GM12878 (cell line): ENCODE results near the gene NAA25. TPM values are rescaled to one million over a fixed set of nuclear protein-coding genes. Genes with fewer than 3 reads are reported as not detected.

Experiments
- ATAC-seq: fragments of 200-7000 bp; cut with Tn5 transposase; 3 replicates; pipeline ENCODE4 v1.9.1; 2020; ENCODE audit warnings: mild to moderate bottlenecking, moderate library complexity
- BruUV-seq: library from RNA; stranded (reverse); fragments of 400-500 nt; replicated peaks from 2 replicates; lab custom pipeline; 2021; lab: Mats Ljungman, UMichigan
- CTCF ChIA-PET: fragments of 300-600 bp; sonication (Branson Sonifier 250); formaldehyde crosslinking; extraction: SDS; loops from one replicate; lab custom pipeline; 2021; ENCODE audit warnings: inconsistent platforms; lab: Yijun Ruan, JAX
- POLR2A ChIA-PET: fragments of 350-600 bp; formaldehyde crosslinking; extraction: SDS; loops from one replicate; lab custom pipeline; 2021; ENCODE audit warnings: inconsistent platforms; lab: Charles Lee
- RAD21 ChIA-PET: fragments of 300-600 bp; sonication (Branson Sonifier 250); formaldehyde crosslinking; loops from one replicate; lab custom pipeline; 2023; ENCODE audit warnings: antibody characterized with exemption; ENCODE audit not compliant: unreplicated experiment; lab: Charles Lee
- SMC1A ChIA-PET: fragments of 300-600 bp; sonication (Branson Sonifier 250); formaldehyde crosslinking; loops from one replicate; lab custom pipeline; 2023; ENCODE audit not compliant: unreplicated experiment, uncharacterized antibody; lab: Charles Lee
- DNase-seq: peaks from one replicate; pipeline ENCODE4 v3.0.0-alpha.2; 2011; ENCODE audit warnings: low read depth, low spot score
- FAIRE-seq: peaks from 3 replicates; lab custom pipeline; 2011; peaks lifted over from hg19 to GRCh38; lab: Jason Lieb, UNC
- H2AFZ ChIP-seq: 2 replicates; pipeline ENCODE4 v1.6.0; 2011; ENCODE audit warnings: low read depth, low read length, control low read depth; ENCODE audit not compliant: control insufficient read depth
- H3K27ac ChIP-seq: 2 replicates; pipeline ENCODE4 v1.5.1; 2011; ENCODE audit warnings: control low read depth; ENCODE audit not compliant: control insufficient read depth, insufficient read depth
- H3K27me3 ChIP-seq, 2 experiments: replicated peaks in 1 of 2; 2 replicates each; pipeline versions ENCODE4 v1.6.0 to v1.6.1; 2011; ENCODE audit warnings: low read length in 1 of 2; ENCODE audit not compliant: control insufficient read depth in 2 of 2, insufficient read depth in 2 of 2
- H3K36me3 ChIP-seq, 2 experiments: 2 replicates each; pipeline ENCODE4 v1.5.1; 2011; ENCODE audit warnings: low read length in 1 of 2; ENCODE audit not compliant: control insufficient read depth in 2 of 2, insufficient read depth in 2 of 2
- H3K4me1 ChIP-seq: 2 replicates; pipeline ENCODE4 v1.6.1; 2011; ENCODE audit warnings: mild to moderate bottlenecking, low read length, moderate library complexity, mixed read lengths; ENCODE audit not compliant: control insufficient read depth, insufficient read depth
- H3K4me2 ChIP-seq: 2 replicates; pipeline ENCODE4 v1.6.0; 2011; ENCODE audit warnings: control low read depth; ENCODE audit not compliant: control insufficient read depth, insufficient read depth
- H3K4me3 ChIP-seq: fragments of 200-600 bp; sonication (generic); 2 replicates; pipeline ENCODE4 v1.5.1; 2016
- H3K79me2 ChIP-seq: 2 replicates; pipeline ENCODE4 v1.6.0; 2011; ENCODE audit warnings: low read length; ENCODE audit not compliant: control insufficient read depth, insufficient read depth
- H3K9ac ChIP-seq: 2 replicates; pipeline ENCODE4 v1.8.0; 2011; ENCODE audit warnings: low read length, control low read depth, mixed read lengths; ENCODE audit not compliant: control insufficient read depth, insufficient read depth
- H3K9me3 ChIP-seq: replicated peaks from 3 replicates; pipeline ENCODE4 v1.5.1; 2011; ENCODE audit warnings: mild to moderate bottlenecking, low read length; ENCODE audit not compliant: control insufficient read depth, insufficient read depth
- H4K20me1 ChIP-seq: 2 replicates; pipeline ENCODE4 v1.6.0; 2011; ENCODE audit not compliant: control insufficient read depth, insufficient read depth
- CREM ChIP-seq: IDR thresholded peaks from 2 replicates; pipeline ENCODE4 v1.6.1; 2014; ENCODE audit warnings: antibody characterized with exemption, low read depth
- EED ChIP-seq: sonication (generic); IDR thresholded peaks from 2 replicates; pipeline ENCODE4 v1.6.1; 2016; ENCODE audit warnings: antibody characterized with exemption, low read depth
- ETV6 ChIP-seq, 2 experiments: fragments of 450-650 bp in 1 of 2; IDR thresholded peaks in 1 of 2; conservative IDR thresholded peaks in 1 of 2; 2 replicates each; pipeline ENCODE4 v1.6.1; 2014; ENCODE audit warnings: antibody characterized with exemption in 1 of 2, borderline replicate concordance in 1 of 2, low read depth in 1 of 2, mild to moderate bottlenecking in 1 of 2, moderate library complexity in 1 of 2
- NR2F1 ChIP-seq: fragments of 450-650 bp; conservative IDR thresholded peaks from 2 replicates; pipeline ENCODE4 v1.6.1; 2017; ENCODE audit warnings: mild to moderate bottlenecking
- RB1 ChIP-seq: fragments of 450-650 bp; formaldehyde crosslinking; IDR thresholded peaks from 2 replicates; pipeline ENCODE4 v1.6.1; 2017; ENCODE audit warnings: mild to moderate bottlenecking, borderline replicate concordance
- WGBS: methylation state at CpG from one replicate; pipeline ENCODE4 v1.1.6; 2016; ENCODE audit warnings: low lambda C conversion rate; ENCODE audit not compliant: insufficient replicate concordance, insufficient coverage; ENCODE audit errors: missing lambda C conversion rate; 5-methylcytosine and 5-hydroxymethylcytosine counted together
- in situ Hi-C: fragments of 300-500 bp; cut with MboI; formaldehyde crosslinking; loops from 9 replicates; pipeline ENCODE4 v1.14.3; 2018; ENCODE audit warnings: mixed read lengths
- intact Hi-C: fragments of 100-400 bp; cut with micrococcal nuclease; formaldehyde crosslinking; loops from one replicate; pipeline ENCODE4 v1.14.2; 2022; ENCODE audit not compliant: unreplicated experiment
- polyA plus RNA-seq, 11 experiments: library from polyadenylated mRNA; depleted of rRNA in 4 of 11; unstranded in 6 of 11; stranded (reverse) in 5 of 11; fragments of >200 nt; fragmentation: Nextera tagmentation in 4 of 11; fragmentation: Illumina TruSeq in 1 of 11; extraction: Ambion mirVana in 4 of 11; extraction: Trizol in 1 of 11; gene quantifications; 1 replicate in 1 of 11; 2 replicates in 10 of 11; pipeline versions ENCODE4 v1.2.1 to v1.2.3, GENCODE V29; 2011 to 2016; ENCODE audit warnings: inconsistent platforms in 2 of 11, missing spikeins in 2 of 11, low read depth in 1 of 11
- total RNA-seq, 4 experiments: library from RNA; depleted of rRNA in 3 of 4; stranded (reverse); fragments of >200 nt in 3 of 4; fragmentation: Illumina TruSeq in 1 of 4; extraction: Trizol in 1 of 4; gene quantifications; 2 replicates each; pipeline versions ENCODE4 v1.2.1 to v1.2.3, GENCODE V29; 2013 to 2021
- TF ChIP-seq, protein P1 (sequence below): fragments of 450-650 bp; IDR thresholded peaks from 2 replicates; pipeline ENCODE4 v1.6.1; 2016; ENCODE audit warnings: mild to moderate bottlenecking

The NAA25 gene
- total and polyA plus RNA-seq, 10 of the 15 experiments (the other 5 are each of a cell fraction or from before 2014, with no cell fraction given), result 15.0 to 39.2 (median 29.4) TPM

DNA sequence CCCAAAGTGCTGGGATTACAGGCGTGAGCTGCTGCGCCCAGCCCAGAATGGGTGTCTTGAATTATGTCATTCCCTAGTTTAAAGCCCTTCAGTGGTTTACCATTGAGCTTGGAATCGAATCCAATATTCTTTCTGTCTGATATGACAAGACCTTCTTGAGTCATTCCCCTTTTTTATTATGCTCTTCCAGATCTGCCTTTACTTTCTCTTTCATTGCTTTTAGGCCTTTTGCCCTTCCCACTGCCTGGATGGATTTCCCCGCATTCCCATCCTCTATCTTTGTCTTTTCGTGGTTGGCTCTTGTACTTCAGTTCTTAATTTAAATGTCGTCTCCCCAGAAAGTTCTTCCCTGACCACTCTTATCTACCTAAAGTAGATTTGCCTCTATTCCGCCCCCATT lies 18.3 kb upstream of the NAA25 start:
- H3K4me1 ChIP-seq, result peaks cover 21% of the 10 kb centered on the region
- in situ Hi-C loops (no loop called here), intact Hi-C loops (loop anchor here (5.0 kb wide), 1 partner anchor 115 kb away; the partner anchor contains the start of genes ERP29 and TMEM116)
- ChIA-PET SMC1A (interaction anchor here (0.6 to 6.6 kb wide), 7 partner anchors 13 to 1147 kb away, joined by 3 to 72 read pairs (median 3); partner anchors contain the start of gene NAA25), POLR2A (interaction anchor here (0.6 to 11.5 kb wide), 7 partner anchors 11 to 113 kb away, joined by 3 to 161 read pairs (median 7); partner anchors contain the start of gene NAA25), CTCF (interaction anchor here (0.8 kb wide), 1 partner anchor 15 kb away, joined by 3 read pairs; no protein-coding TSS in a partner anchor), RAD21 (interaction anchor here (0.5 to 2.8 kb wide), 7 partner anchors 13 to 866 kb away, joined by 3 to 23 read pairs (median 4); partner anchors contain the start of genes ERP29 and TMEM116)
- H2AFZ ChIP-seq, result no peak overlapping the region
- FAIRE-seq, result no peak
- no peaks in the 10 kb centered on the region for H3K27me3 ChIP-seq
- H3K79me2 ChIP-seq, result peaks cover 60% of the 10 kb centered on the region
- H3K36me3 ChIP-seq, result no peaks in the 10 kb centered on the region
- no TSS peak for BruUV-seq
- 22% methylated on average over 7 of the region's 7 CpGs for WGBS
- peak overlapping the region; percentile 1; the same call in 1 of the 2 replicates for H3K9ac ChIP-seq
- no peaks in the 10 kb centered on the region for H3K9me3 ChIP-seq
- H3K4me3 ChIP-seq, result peak overlapping the region; percentile 98
- H3K4me2 ChIP-seq, result peak overlapping the region; percentile 99
- H3K27ac ChIP-seq, result peak overlapping the region; percentile 72
- ATAC-seq, result no peak
- no peak for DNase-seq
- no peaks in the 10 kb centered on the region for H4K20me1 ChIP-seq
- no peak for TF ChIP-seq NR2F1
- TF ChIP-seq, protein P1, sequence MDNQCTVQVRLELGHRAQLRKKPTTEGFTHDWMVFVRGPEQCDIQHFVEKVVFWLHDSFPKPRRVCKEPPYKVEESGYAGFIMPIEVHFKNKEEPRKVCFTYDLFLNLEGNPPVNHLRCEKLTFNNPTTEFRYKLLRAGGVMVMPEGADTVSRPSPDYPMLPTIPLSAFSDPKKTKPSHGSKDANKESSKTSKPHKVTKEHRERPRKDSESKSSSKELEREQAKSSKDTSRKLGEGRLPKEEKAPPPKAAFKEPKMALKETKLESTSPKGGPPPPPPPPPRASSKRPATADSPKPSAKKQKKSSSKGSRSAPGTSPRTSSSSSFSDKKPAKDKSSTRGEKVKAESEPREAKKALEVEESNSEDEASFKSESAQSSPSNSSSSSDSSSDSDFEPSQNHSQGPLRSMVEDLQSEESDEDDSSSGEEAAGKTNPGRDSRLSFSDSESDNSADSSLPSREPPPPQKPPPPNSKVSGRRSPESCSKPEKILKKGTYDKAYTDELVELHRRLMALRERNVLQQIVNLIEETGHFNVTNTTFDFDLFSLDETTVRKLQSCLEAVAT, result peak; percentile 64; the same call in 1 of the 2 replicates

DNA sequence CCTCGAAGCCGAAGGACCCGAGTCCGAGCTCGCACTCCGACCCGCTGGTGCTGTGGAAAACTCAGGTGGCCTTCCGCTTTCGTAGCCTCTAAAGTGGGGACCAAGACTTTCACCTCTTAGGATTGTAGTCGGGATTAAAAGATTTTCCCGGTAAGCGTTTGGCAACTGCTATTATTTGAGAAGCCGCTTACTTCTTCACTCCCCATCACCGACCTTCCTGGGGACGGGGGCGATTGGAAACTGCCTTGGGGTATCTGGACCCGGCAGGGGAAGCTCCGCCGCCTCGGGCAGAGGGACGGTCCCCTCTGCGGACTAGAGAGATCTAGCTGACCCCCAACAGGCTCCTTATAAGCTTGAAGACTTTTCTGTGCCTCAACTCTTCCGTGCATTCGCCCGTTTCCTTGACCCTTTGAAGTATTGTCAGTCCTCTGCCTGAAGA lies 17.4 kb upstream of the NAA25 start:
- in situ Hi-C loops (no loop called here), intact Hi-C loops (loop anchor here (5.0 kb wide), 1 partner anchor 114 kb away; the partner anchor contains the start of genes ERP29 and TMEM116)
- DNase-seq, result no peak
- Histone ChIP-seq H3K27ac (peak overlapping the region; percentile 72), H3K79me2 (peaks cover 51% of the 10 kb centered on the region), H3K4me3 (peak overlapping the region; percentile 98), H3K36me3 (no peaks in the 10 kb centered on the region), H3K27me3 (no peaks in the 10 kb centered on the region), H2AFZ (peak overlapping the region; percentile 83; the same call in 1 of the 2 replicates), H3K9ac (peak overlapping the region; percentile 92), H3K4me2 (peak overlapping the region; percentile 99), H4K20me1 (no peaks in the 10 kb centered on the region), H3K4me1 (peaks cover 19% of the 10 kb centered on the region), H3K9me3 (no peaks in the 10 kb centered on the region)
- peak; percentile 7; the same call in 2 of the 3 replicates for ATAC-seq
- CTCF ChIA-PET, result interaction anchor here (0.8 to 2.1 kb wide), 8 partner anchors 9 to 181 kb away, joined by 3 to 7 read pairs (median 4); partner anchors contain the start of genes ERP29 and TMEM116
- no TSS peak for BruUV-seq
- TF ChIP-seq EED (0 out of 2 replicates have a peak, but pooled peaks have one; percentile 9), CREM (no peak), ETV6 (conservative IDR thresholded peaks at IDR 0.05 in 1 of 2, IDR thresholded peaks at IDR 0.05 in 1 of 2; ENCODE audit: borderline replicate concordance in 1 of 2, low read depth in 1 of 2) (no peak), RB1 (no peak)
- POLR2A ChIA-PET, result interaction anchor here (0.9 to 11.5 kb wide), 9 partner anchors 10 to 261 kb away, joined by 3 to 161 read pairs (median 6); partner anchors contain the start of gene NAA25
- SMC1A ChIA-PET, result interaction anchor here (0.8 to 6.6 kb wide), 11 partner anchors 9 to 285 kb away, joined by 3 to 72 read pairs (median 3); partner anchors contain the start of gene NAA25
- FAIRE-seq, result no peak
- RAD21 ChIA-PET, result interaction anchor here (1.3 to 2.8 kb wide), 7 partner anchors 9 to 112 kb away, joined by 4 to 23 read pairs (median 7); partner anchors contain the start of genes ERP29 and TMEM116
- under 1% methylated on average over 25 of the region's 25 CpGs for WGBS
